Vagina (tissue), 2 donors: ENCODE data around the gene CYP1A2. TPM values are rescaled to one million over a fixed set of nuclear protein-coding genes. Genes with fewer than 3 reads are reported as not detected.
A peak's percentile ranks its signal among the peaks of the same experiment; 100 is the strongest.

Experiments used
- DNase-seq, 2 donors: peaks; one replicate each; pipeline ENCODE4 v3.0.0-alpha.2; 2017; ENCODE audit errors: extremely low spot score in 2 of 2
- H3K27ac ChIP-seq: fragments of 200-600 bp; sonication (generic); one replicate; pipeline ENCODE4 v1.5.1; 2019
- H3K27me3 ChIP-seq: fragments of 200-600 bp; sonication (generic); one replicate; pipeline ENCODE4 v1.5.1; 2019
- H3K36me3 ChIP-seq, 2 donors: fragments of 200-600 bp; sonication (generic); one replicate each; pipeline ENCODE4 v1.5.1; 2017 to 2019
- H3K4me1 ChIP-seq: fragments of 200-600 bp; sonication (generic); one replicate; pipeline ENCODE4 v1.5.1; 2019
- H3K4me3 ChIP-seq, 2 donors: fragments of 200-600 bp; sonication (generic); 1 replicate in 1 of 2; 2 replicates in 1 of 2; pipeline ENCODE4 v1.5.1; 2016 to 2019
- H3K9me3 ChIP-seq: fragments of 200-600 bp; sonication (generic); one replicate; pipeline ENCODE4 v1.5.1; 2019
- CTCF ChIP-seq, 3 experiments: fragments of 450-650 bp in 2 of 3; fragments of 200-600 bp in 1 of 3; sonication (generic) in 1 of 3; IDR thresholded peaks; one replicate each; pipeline ENCODE4 v1.5.1; 2017 to 2019; ENCODE audit warnings: antibody characterized with exemption in 3 of 3, mild to moderate bottlenecking in 2 of 3, moderate library complexity in 2 of 3
- POLR2A ChIP-seq, 2 donors: fragments of 450-650 bp; IDR thresholded peaks; one replicate each; pipeline ENCODE4 v1.6.1; 2017; ENCODE audit warnings: antibody characterized with exemption in 2 of 2, mild to moderate bottlenecking in 2 of 2, moderate library complexity in 2 of 2
- POLR2AphosphoS5 ChIP-seq, 2 donors: sonication (generic); formaldehyde crosslinking; IDR thresholded peaks; one replicate each; pipeline ENCODE4 v1.9.0; 2017; ENCODE audit warnings: antibody characterized with exemption in 2 of 2, mild to moderate bottlenecking in 2 of 2, low read depth in 1 of 2; ENCODE audit not compliant: insufficient read depth in 1 of 2
- intact Hi-C: fragments of 100-400 bp; cut with DNase I; formaldehyde crosslinking; loops from one replicate; pipeline ENCODE4 v1.15.1; 2023
- total RNA-seq: library from RNA; depleted of rRNA; stranded (reverse); fragments of >200 nt; gene quantifications from one replicate; pipeline ENCODE4 v1.2.3, GENCODE V29; 2016

Gene CYP1A2
- total RNA-seq, 1 donor from 2014 or later, result not detected

- H3K27ac ChIP-seq, result peak overlapping the region; percentile 79
- H3K9me3 ChIP-seq, result no peaks in the 10 kb centered on the region
- H3K4me3 ChIP-seq, result peak overlapping the region in 1 of 2 donors; percentile 9
- intact Hi-C loops, result loop anchor here (10.0 kb wide), 1 partner anchor 413 kb away; no protein-coding TSS in a partner anchor
- TF ChIP-seq POLR2A (IDR thresholded peaks at IDR 0.05) (no peak), POLR2AphosphoS5 (IDR thresholded peaks at IDR 0.05; ENCODE audit: insufficient read depth in 1 of 2, low read depth in 1 of 2) (peak in 1 of 2 donors; percentile 18), CTCF (IDR thresholded peaks at IDR 0.05) (peak in 1 of 3 experiments; percentile 18)
- no peaks in the 10 kb centered on the region for H3K36me3 ChIP-seq
- DNase-seq, result no peak
- H3K27me3 ChIP-seq, result no peaks in the 10 kb centered on the region
- peaks cover 100% of the 10 kb centered on the region for H3K4me1 ChIP-seq
Observed at GRCh38 chr15:74787251-74788041, 38.8 kb downstream of the CYP1A2 start.

- Histone ChIP-seq H3K4me1 (peaks cover 100% of the 10 kb centered on the region), H3K9me3 (no peaks in the 10 kb centered on the region), H3K36me3 (no peaks in the 10 kb centered on the region), H3K4me3 (no peak overlapping the region), H3K27me3 (no peaks in the 10 kb centered on the region), H3K27ac (peak overlapping the region; percentile 79)
- DNase-seq, result no peak
- TF ChIP-seq CTCF (IDR thresholded peaks at IDR 0.05) (no peak), POLR2AphosphoS5 (IDR thresholded peaks at IDR 0.05; ENCODE audit: insufficient read depth in 1 of 2, low read depth in 1 of 2) (no peak), POLR2A (IDR thresholded peaks at IDR 0.05) (no peak)
- intact Hi-C loops, result loop anchor here (10.0 kb wide), 1 partner anchor 413 kb away; no protein-coding TSS in a partner anchor
Observed at GRCh38 chr15:74788042-74788682, 39.5 kb downstream of the CYP1A2 start.

- no peak for TF ChIP-seq POLR2A (IDR thresholded peaks at IDR 0.05)
- no peak for TF ChIP-seq POLR2AphosphoS5 (IDR thresholded peaks at IDR 0.05; ENCODE audit: insufficient read depth in 1 of 2, low read depth in 1 of 2)
- TF ChIP-seq CTCF (IDR thresholded peaks at IDR 0.05), result no peak
- no peaks in the 10 kb centered on the region for H3K9me3 ChIP-seq
- no peaks in the 10 kb centered on the region for H3K27me3 ChIP-seq
- H3K4me3 ChIP-seq, result no peak overlapping the region
- no peaks in the 10 kb centered on the region for H3K36me3 ChIP-seq
- peak overlapping the region; percentile 76 for H3K27ac ChIP-seq
- no peak for DNase-seq
- H3K4me1 ChIP-seq, result peaks cover 100% of the 10 kb centered on the region
- intact Hi-C loops, result loop anchor here (10.0 kb wide), 1 partner anchor 414 kb away; no protein-coding TSS in a partner anchor
Observed at GRCh38 chr15:74788683-74789151, 40.1 kb downstream of the CYP1A2 start.

- Histone ChIP-seq H3K4me3 (no peak overlapping the region), H3K27ac (peak overlapping the region; percentile 76), H3K9me3 (no peaks in the 10 kb centered on the region), H3K36me3 (no peaks in the 10 kb centered on the region), H3K4me1 (peaks cover 100% of the 10 kb centered on the region), H3K27me3 (no peaks in the 10 kb centered on the region)
- TF ChIP-seq POLR2A (IDR thresholded peaks at IDR 0.05), result no peak
- TF ChIP-seq CTCF (IDR thresholded peaks at IDR 0.05), result no peak
- TF ChIP-seq POLR2AphosphoS5 (IDR thresholded peaks at IDR 0.05; ENCODE audit: insufficient read depth in 1 of 2, low read depth in 1 of 2), result no peak
- intact Hi-C loops, result loop anchor here (10.0 kb wide), 1 partner anchor 414 kb away; no protein-coding TSS in a partner anchor
- no peak for DNase-seq
Observed at GRCh38 chr15:74789171-74789631, 40.6 kb downstream of the CYP1A2 start.
